Caco-2 (cell line): ENCODE results near the gene TMEM171. TPM values are rescaled to one million over a fixed set of nuclear protein-coding genes. Genes with fewer than 3 reads are reported as not detected.

Experiments used
- Bru-seq: library from RNA; stranded (reverse); fragments of 400-500 nt; gene quantifications from one replicate; lab custom pipeline; 2021; lab: Mats Ljungman, UMichigan
- BruChase-seq, 2 experiments: library from RNA; stranded (reverse); fragments of 400-500 nt; gene quantifications; one replicate each; lab custom pipeline; 2021; lab: Mats Ljungman, UMichigan
- BruUV-seq: library from RNA; stranded (reverse); fragments of 400-500 nt; replicated peaks from 2 replicates; lab custom pipeline; 2021; lab: Mats Ljungman, UMichigan
- CTCF ChIA-PET: fragments of 300-600 bp; sonication (Branson Sonifier 250); formaldehyde crosslinking; loops from one replicate; lab custom pipeline; 2022; ENCODE audit warnings: antibody characterized with exemption; lab: Charles Lee
- POLR2A ChIA-PET: fragments of 300-600 bp; sonication (Branson Sonifier 250); formaldehyde crosslinking; loops from one replicate; lab custom pipeline; 2022; ENCODE audit warnings: antibody characterized with exemption; lab: Charles Lee
- DNase-seq, 2 experiments: peaks; one replicate each; pipeline versions ENCODE4 v3.0.0 to v3.0.0-alpha.2; 2020 to 2022
- H3K27me3 ChIP-seq: replicated peaks from 2 replicates; pipeline ENCODE4 v1.6.0; 2011; ENCODE audit warnings: low read length; ENCODE audit not compliant: control insufficient read depth, insufficient read depth
- H3K36me3 ChIP-seq: 2 replicates; pipeline ENCODE4 v1.5.1; 2011; ENCODE audit warnings: low read length; ENCODE audit not compliant: control insufficient read depth, insufficient read depth
- H3K4me1 ChIP-seq: fragments of 250-450 bp; sonication (Bioruptor Pico); 2 replicates; pipeline ENCODE4 v1.5.1; 2020; ENCODE audit warnings: mild to moderate bottlenecking
- H3K4me3 ChIP-seq: 2 replicates; pipeline ENCODE4 v1.5.1; 2011; ENCODE audit warnings: low read depth, mild to moderate bottlenecking, control low read depth, low read length
- H3K9me3 ChIP-seq: fragments of 250-450 bp; sonication (Bioruptor Pico); 2 replicates; pipeline ENCODE4 v1.5.1; 2020; ENCODE audit warnings: mild to moderate bottlenecking, moderate library complexity
- H3K27ac Mint-ChIP-seq: one replicate; pipeline ENCODE4 v1.8.0; 2022; ENCODE audit warnings: mixed read lengths; ENCODE audit not compliant: unreplicated experiment
- H3K27me3 Mint-ChIP-seq: one replicate; pipeline ENCODE4 v1.8.0; 2022; ENCODE audit warnings: mixed read lengths; ENCODE audit not compliant: insufficient read depth, unreplicated experiment
- H3K36me3 Mint-ChIP-seq: one replicate; pipeline ENCODE4 v1.8.0; 2022; ENCODE audit warnings: mild to moderate bottlenecking, mixed read lengths; ENCODE audit not compliant: insufficient read depth, unreplicated experiment
- H3K4me1 Mint-ChIP-seq: one replicate; pipeline ENCODE4 v1.8.0; 2022; ENCODE audit warnings: low read depth, mixed read lengths; ENCODE audit not compliant: unreplicated experiment
- H3K4me3 Mint-ChIP-seq: one replicate; pipeline ENCODE4 v1.8.0; 2022; ENCODE audit warnings: mild to moderate bottlenecking, moderate library complexity, mixed read lengths; ENCODE audit not compliant: unreplicated experiment
- H3K9me3 Mint-ChIP-seq: one replicate; pipeline ENCODE4 v1.8.0; 2022; ENCODE audit warnings: mixed read lengths; ENCODE audit not compliant: unreplicated experiment
- intact Hi-C: fragments of 100-400 bp; cut with micrococcal nuclease; formaldehyde crosslinking; loops from one replicate; pipeline ENCODE4 v1.10.0; 2022; ENCODE audit not compliant: unreplicated experiment
- long read RNA-seq: library from polyadenylated mRNA; stranded (forward); transcript quantifications from one replicate; pipeline ENCODE4 v2.0.0, GENCODE V29; 2022
- total RNA-seq: library from RNA; stranded (reverse); gene quantifications from 2 replicates; pipeline ENCODE4 v1.2.3, GENCODE V29; 2022
- TF ChIP-seq, protein P1 (sequence below), 2 experiments: fragments of 200-600 bp in 1 of 2; IDR thresholded peaks; 1 replicate in 1 of 2; 2 replicates in 1 of 2; pipeline versions ENCODE4 v1.5.1 to v1.8.0; 2011 to 2022; ENCODE audit warnings: antibody characterized with exemption in 1 of 2, control low read depth in 1 of 2, inconsistent platforms in 1 of 2, low read depth in 1 of 2, low read length in 1 of 2, mild to moderate bottlenecking in 1 of 2, moderate library complexity in 1 of 2; ENCODE audit not compliant: insufficient read depth in 1 of 2, severe bottlenecking in 1 of 2, unreplicated experiment in 1 of 2

Gene TMEM171, protein sequence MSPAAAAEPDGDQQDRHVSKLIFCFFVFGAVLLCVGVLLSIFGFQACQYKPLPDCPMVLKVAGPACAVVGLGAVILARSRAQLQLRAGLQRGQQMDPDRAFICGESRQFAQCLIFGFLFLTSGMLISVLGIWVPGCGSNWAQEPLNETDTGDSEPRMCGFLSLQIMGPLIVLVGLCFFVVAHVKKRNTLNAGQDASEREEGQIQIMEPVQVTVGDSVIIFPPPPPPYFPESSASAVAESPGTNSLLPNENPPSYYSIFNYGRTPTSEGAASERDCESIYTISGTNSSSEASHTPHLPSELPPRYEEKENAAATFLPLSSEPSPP
- total RNA-seq = 0.86 and 1.2 TPM in 2 replicates
- Bru-seq, nascent RNA = percentile 34 among the genes with signal in this experiment
- percentile 38 among the genes with signal in this experiment for BruChase-seq, experiment 1, labeled RNA remaining after a 2-hour chase
- BruChase-seq, experiment 2, labeled RNA remaining after a 6-hour chase = percentile 31 among the genes with signal in this experiment
- long read RNA-seq, partial matches to known transcripts = 0 of 3 reads
- long read RNA-seq, other reads (novel, unspliced or antisense) = 0 of 3 reads

- peak within 1 kb of the TSS; percentile 71 for H3K4me3 Mint-ChIP-seq
- DNase-seq = peak; percentile 57 to 62
- intact Hi-C loops = no loop called here
- H3K4me3 ChIP-seq = peak within 1 kb of the TSS; percentile 62
- ChIA-PET CTCF (interaction anchor here (1.3 to 1.5 kb wide), 2 partner anchors 82 to 96 kb away, joined by 3 to 4 read pairs; no protein-coding TSS in a partner anchor), POLR2A (no interaction called here)
- no TSS peak for BruUV-seq
- H3K27me3 ChIP-seq = no peaks in the 10 kb centered on the region; the same call in 1 of the 2 replicates
- H3K9me3 Mint-ChIP-seq = no peaks in the 10 kb centered on the region
- no peaks in the 10 kb centered on the region for H3K36me3 ChIP-seq
- H3K4me1 Mint-ChIP-seq = peaks cover 6% of the 10 kb centered on the region
- H3K27ac Mint-ChIP-seq = no peak within 1 kb of the TSS
- H3K9me3 ChIP-seq = no peaks in the 10 kb centered on the region
- H3K27me3 Mint-ChIP-seq = peaks cover 3% of the 10 kb centered on the region
- H3K4me1 ChIP-seq = peaks cover 21% of the 10 kb centered on the region
- H3K36me3 Mint-ChIP-seq = no peaks in the 10 kb centered on the region
- TF ChIP-seq, protein P1, sequence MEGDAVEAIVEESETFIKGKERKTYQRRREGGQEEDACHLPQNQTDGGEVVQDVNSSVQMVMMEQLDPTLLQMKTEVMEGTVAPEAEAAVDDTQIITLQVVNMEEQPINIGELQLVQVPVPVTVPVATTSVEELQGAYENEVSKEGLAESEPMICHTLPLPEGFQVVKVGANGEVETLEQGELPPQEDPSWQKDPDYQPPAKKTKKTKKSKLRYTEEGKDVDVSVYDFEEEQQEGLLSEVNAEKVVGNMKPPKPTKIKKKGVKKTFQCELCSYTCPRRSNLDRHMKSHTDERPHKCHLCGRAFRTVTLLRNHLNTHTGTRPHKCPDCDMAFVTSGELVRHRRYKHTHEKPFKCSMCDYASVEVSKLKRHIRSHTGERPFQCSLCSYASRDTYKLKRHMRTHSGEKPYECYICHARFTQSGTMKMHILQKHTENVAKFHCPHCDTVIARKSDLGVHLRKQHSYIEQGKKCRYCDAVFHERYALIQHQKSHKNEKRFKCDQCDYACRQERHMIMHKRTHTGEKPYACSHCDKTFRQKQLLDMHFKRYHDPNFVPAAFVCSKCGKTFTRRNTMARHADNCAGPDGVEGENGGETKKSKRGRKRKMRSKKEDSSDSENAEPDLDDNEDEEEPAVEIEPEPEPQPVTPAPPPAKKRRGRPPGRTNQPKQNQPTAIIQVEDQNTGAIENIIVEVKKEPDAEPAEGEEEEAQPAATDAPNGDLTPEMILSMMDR (IDR thresholded peaks at IDR 0.05; ENCODE audit: insufficient read depth in 1 of 2, low read depth in 1 of 2, low read length in 1 of 2, severe bottlenecking in 1 of 2, unreplicated experiment in 1 of 2) = no peak
Observed at GRCh38 chr5:73120222-73121118, at the start of gene TMEM171. TMEM171 (plus strand) TSS chr5:73120575; CDS start chr5:73123374, 2,799 bp downstream.

DNA sequence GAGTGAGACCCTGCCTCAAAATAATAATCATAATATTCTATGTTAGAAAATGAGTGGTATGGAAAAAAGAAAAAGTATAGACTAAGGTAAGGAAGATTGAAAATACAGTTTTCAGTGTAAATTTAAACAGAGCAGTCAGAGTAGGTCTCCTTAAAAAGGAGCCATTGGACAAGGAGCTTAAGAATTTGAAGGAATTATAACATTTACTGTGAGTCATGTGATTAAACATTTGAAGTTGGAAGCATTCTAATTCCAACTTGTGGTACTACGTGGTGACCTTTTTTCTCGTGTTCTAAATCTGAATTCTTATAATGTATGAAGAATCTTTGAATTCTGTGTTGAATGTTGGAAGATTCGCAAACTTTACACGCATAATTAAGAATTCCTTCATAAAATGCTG lies 39.3 kb upstream of the TMEM171 start:
- Histone ChIP-seq H3K4me3 (no peak overlapping the region), H3K4me1 (no peaks in the 10 kb centered on the region), H3K9me3 (no peaks in the 10 kb centered on the region), H3K36me3 (0 out of 2 replicates have a peak, but pooled peaks cover 1% of the 10 kb centered on the region), H3K27me3 (no peaks in the 10 kb centered on the region)
- CTCF ChIA-PET = no interaction called here
- TF ChIP-seq, protein P1 (IDR thresholded peaks at IDR 0.05; ENCODE audit: insufficient read depth in 1 of 2, low read depth in 1 of 2, low read length in 1 of 2, severe bottlenecking in 1 of 2, unreplicated experiment in 1 of 2) = no peak
- no TSS peak for BruUV-seq
- no peak for DNase-seq
- no peaks in the 10 kb centered on the region for H3K4me1 Mint-ChIP-seq
- peaks cover 14% of the 10 kb centered on the region for H3K36me3 Mint-ChIP-seq
- intact Hi-C loops = loop anchor here (5.0 kb wide), 2 partner anchors 124 to 136 kb away; partner anchors contain the start of gene FCHO2
- no peaks in the 10 kb centered on the region for H3K27me3 Mint-ChIP-seq
- no peaks in the 10 kb centered on the region for H3K9me3 Mint-ChIP-seq
- H3K27ac Mint-ChIP-seq = no peak overlapping the region
- POLR2A ChIA-PET = no interaction called here
- H3K4me3 Mint-ChIP-seq = no peak overlapping the region

GRCh38 chr5:73088026-73088425 lies 32.3 kb upstream of the TMEM171 start:
- Histone ChIP-seq H3K4me1 (no peaks in the 10 kb centered on the region), H3K4me3 (no peak overlapping the region), H3K36me3 (no peaks in the 10 kb centered on the region), H3K9me3 (no peaks in the 10 kb centered on the region), H3K27me3 (no peaks in the 10 kb centered on the region)
- Mint-ChIP-seq H3K4me1 (no peaks in the 10 kb centered on the region), H3K27me3 (no peaks in the 10 kb centered on the region), H3K27ac (no peak overlapping the region), H3K9me3 (no peaks in the 10 kb centered on the region), H3K36me3 (peaks cover 7% of the 10 kb centered on the region), H3K4me3 (no peak overlapping the region)
- CTCF ChIA-PET = no interaction called here
- BruUV-seq = no TSS peak
- TF ChIP-seq, protein P1 (IDR thresholded peaks at IDR 0.05; ENCODE audit: insufficient read depth in 1 of 2, low read depth in 1 of 2, low read length in 1 of 2, severe bottlenecking in 1 of 2, unreplicated experiment in 1 of 2) = no peak
- DNase-seq = no peak
- POLR2A ChIA-PET = interaction anchor here (0.7 kb wide), 1 partner anchor 134 kb away, joined by 3 read pairs; no protein-coding TSS in a partner anchor
- intact Hi-C loops = no loop called here
